HUES48 (cell line): Measurements from ENCODE around the gene SRBD1.

ENCODE experiments used
- H3K27ac ChIP-seq: one replicate; pipeline ENCODE4 v1.7.0; 2013; ENCODE audit warnings: low read depth, low read length, inconsistent platforms
- H3K27me3 ChIP-seq: 2 replicates; pipeline ENCODE4 v1.6.1; 2013; ENCODE audit warnings: mild to moderate bottlenecking, low read length; ENCODE audit not compliant: control insufficient read depth, insufficient read depth
- H3K36me3 ChIP-seq: 2 replicates; pipeline ENCODE4 v1.6.1; 2013; ENCODE audit warnings: low read length; ENCODE audit not compliant: control insufficient read depth, insufficient read depth
- H3K4me1 ChIP-seq: 2 replicates; pipeline ENCODE4 v1.6.1; 2013; ENCODE audit warnings: mild to moderate bottlenecking, low read length; ENCODE audit not compliant: control insufficient read depth, insufficient read depth
- H3K4me3 ChIP-seq: 2 replicates; pipeline ENCODE4 v1.5.1; 2013; ENCODE audit warnings: mild to moderate bottlenecking, low read depth, low read length
- H3K9ac ChIP-seq: 2 replicates; pipeline ENCODE4 v1.6.1; 2013; ENCODE audit warnings: mild to moderate bottlenecking, low read depth, low read length, moderate library complexity
- H3K9me3 ChIP-seq: 2 replicates; pipeline ENCODE4 v1.6.1; 2013; ENCODE audit warnings: low read length; ENCODE audit not compliant: control insufficient read depth, insufficient read depth

The SRBD1 gene

GRCh38 chr2:45629971-45630370 lies 18.9 kb upstream of the SRBD1 start:
- Histone ChIP-seq H3K4me1 (peaks cover 15% of the 10 kb centered on the region), H3K36me3 (no peaks in the 10 kb centered on the region), H3K27me3 (no peaks in the 10 kb centered on the region), H3K4me3 (no peak overlapping the region), H3K9me3 (no peaks in the 10 kb centered on the region), H3K27ac (no peak overlapping the region), H3K9ac (no peak overlapping the region)

- peaks cover 15% of the 10 kb centered on the region for H3K4me1 ChIP-seq
- no peak overlapping the region for H3K9ac ChIP-seq
- no peaks in the 10 kb centered on the region for H3K9me3 ChIP-seq
- H3K27me3 ChIP-seq: no peaks in the 10 kb centered on the region
- H3K36me3 ChIP-seq: no peaks in the 10 kb centered on the region
- H3K4me3 ChIP-seq: no peak overlapping the region
- no peak overlapping the region for H3K27ac ChIP-seq
Measured at GRCh38 chr2:45627911-45628310, 16.8 kb upstream of the SRBD1 start.

- no peaks in the 10 kb centered on the region for H3K36me3 ChIP-seq
Measured at GRCh38 chr2:45626387-45627221, 15.5 kb upstream of the SRBD1 start.

GRCh38 chr2:45625824-45626223 lies 14.8 kb upstream of the SRBD1 start:
- Histone ChIP-seq H3K27me3 (no peaks in the 10 kb centered on the region), H3K9ac (no peak overlapping the region), H3K4me3 (no peak overlapping the region), H3K27ac (no peak overlapping the region), H3K4me1 (no peaks in the 10 kb centered on the region; the same call in 1 of the 2 replicates), H3K9me3 (no peaks in the 10 kb centered on the region), H3K36me3 (no peaks in the 10 kb centered on the region)

More at GRCh38 chr2:45626387-45627221, 15.5 kb upstream of the SRBD1 start:
- Histone ChIP-seq H3K4me3 (no peak overlapping the region), H3K9me3 (no peaks in the 10 kb centered on the region), H3K9ac (no peak overlapping the region), H3K27me3 (no peaks in the 10 kb centered on the region), H3K27ac (no peak overlapping the region), H3K4me1 (peaks cover 7% of the 10 kb centered on the region; the same call in 1 of the 2 replicates)

GRCh38 chr2:45623098-45623497 lies 12.0 kb upstream of the SRBD1 start:
- no peaks in the 10 kb centered on the region for H3K36me3 ChIP-seq
- H3K9ac ChIP-seq: no peak overlapping the region
- no peaks in the 10 kb centered on the region for H3K9me3 ChIP-seq
- no peaks in the 10 kb centered on the region for H3K27me3 ChIP-seq
- H3K4me1 ChIP-seq: no peaks in the 10 kb centered on the region
- no peak overlapping the region for H3K4me3 ChIP-seq
- H3K27ac ChIP-seq: no peak overlapping the region

- Histone ChIP-seq H3K9ac (no peak overlapping the region), H3K36me3 (no peaks in the 10 kb centered on the region), H3K4me3 (no peak overlapping the region), H3K9me3 (no peaks in the 10 kb centered on the region), H3K27ac (no peak overlapping the region), H3K4me1 (no peaks in the 10 kb centered on the region), H3K27me3 (no peaks in the 10 kb centered on the region)
Measured at GRCh38 chr2:45622336-45623075, 11.4 kb upstream of the SRBD1 start.

GRCh38 chr2:45617496-45617895 lies 6.4 kb upstream of the SRBD1 start:
- no peaks in the 10 kb centered on the region for H3K9me3 ChIP-seq
- no peak overlapping the region for H3K27ac ChIP-seq
- no peaks in the 10 kb centered on the region for H3K27me3 ChIP-seq
- no peak overlapping the region for H3K4me3 ChIP-seq
- no peaks in the 10 kb centered on the region for H3K4me1 ChIP-seq
- no peak overlapping the region for H3K9ac ChIP-seq
- no peaks in the 10 kb centered on the region for H3K36me3 ChIP-seq

- H3K27me3 ChIP-seq: no peaks in the 10 kb centered on the region
- H3K36me3 ChIP-seq: no peaks in the 10 kb centered on the region
- no peak overlapping the region for H3K4me3 ChIP-seq
- no peak overlapping the region for H3K9ac ChIP-seq
- no peaks in the 10 kb centered on the region for H3K9me3 ChIP-seq
- H3K27ac ChIP-seq: no peak overlapping the region
- H3K4me1 ChIP-seq: no peaks in the 10 kb centered on the region
Measured at GRCh38 chr2:45616658-45617411, 5.8 kb upstream of the SRBD1 start.

- Histone ChIP-seq H3K27me3 (no peaks in the 10 kb centered on the region), H3K27ac (no peak overlapping the region), H3K36me3 (no peaks in the 10 kb centered on the region), H3K9ac (no peak overlapping the region), H3K4me3 (no peak overlapping the region), H3K9me3 (no peaks in the 10 kb centered on the region), H3K4me1 (peaks cover 6% of the 10 kb centered on the region)
Measured at GRCh38 chr2:45614871-45615415, 3.9 kb upstream of the SRBD1 start.

- Histone ChIP-seq H3K27ac (no peak overlapping the region), H3K9me3 (no peaks in the 10 kb centered on the region), H3K36me3 (no peaks in the 10 kb centered on the region), H3K4me1 (peaks cover 9% of the 10 kb centered on the region), H3K4me3 (no peak overlapping the region), H3K27me3 (no peaks in the 10 kb centered on the region), H3K9ac (no peak overlapping the region)
Measured at GRCh38 chr2:45614330-45614729, 3.3 kb upstream of the SRBD1 start.
